ENCODE measurements around the gene CSRP2. TPM values are rescaled to one million over a fixed set of nuclear protein-coding genes. Genes with fewer than 3 reads are reported as not detected.

CSRP2 gene
- polyA plus RNA-seq, 3 donors: 0.07 TPM; not detected in 2

- H3K4me1 Mint-ChIP-seq: no peaks in the 10 kb centered on the region
- H3K79me2 ChIP-seq (ENCODE audit: insufficient read depth, low read length): no peaks in the 10 kb centered on the region
- H3K27me3 ChIP-seq (ENCODE audit: control insufficient read depth in 2 of 2, insufficient read depth in 2 of 2, low read length in 2 of 2): no peaks in the 10 kb centered on the region
- H3K9me3 ChIP-seq (replicated peaks in 1 of 2; ENCODE audit: control insufficient read depth in 1 of 2, insufficient read depth in 1 of 2, low read length in 2 of 2): peaks cover 3 to 4% of the 10 kb centered on the region in 2 donors
- H3K4me1 ChIP-seq (ENCODE audit: control insufficient read depth in 1 of 2, insufficient read depth in 2 of 2, low read length in 2 of 2): no peaks in the 10 kb centered on the region
- H3K27ac ChIP-seq (ENCODE audit: low read depth in 1 of 2, low read length in 2 of 2): no peak overlapping the region
- H3K27me3 Mint-ChIP-seq (ENCODE audit: low read depth in 3 of 3): no peaks in the 10 kb centered on the region
- intact Hi-C loops (cut with micrococcal nuclease): no loop called here
- no peak overlapping the region for H3K4me3 Mint-ChIP-seq
- peaks cover 5 to 11% of the 10 kb centered on the region in 2 donors for H3K36me3 ChIP-seq (replicated peaks in 1 of 2; ENCODE audit: control insufficient read depth in 1 of 2, insufficient read depth in 2 of 2, low read length in 2 of 2)
- no peak overlapping the region for H3K4me2 ChIP-seq (replicated peaks; ENCODE audit: extremely low read depth, low read length, poor library complexity, severe bottlenecking)
- no peak overlapping the region for H3K9ac ChIP-seq (ENCODE audit: insufficient read depth, low read length, poor library complexity, severe bottlenecking)
- no peak for TF ChIP-seq CTCF (IDR thresholded peaks at IDR 0.05)
- H2AFZ ChIP-seq (ENCODE audit: insufficient read depth, low read depth, low read length, poor library complexity, severe bottlenecking): no peak overlapping the region
- peaks cover 13% of the 10 kb centered on the region in 2 donors for H3K36me3 Mint-ChIP-seq
- H4K20me1 ChIP-seq (ENCODE audit: insufficient read depth, low read length): no peaks in the 10 kb centered on the region
- no peak overlapping the region for H3K4me3 ChIP-seq (replicated peaks in 1 of 3; ENCODE audit: low read depth in 2 of 3, low read length in 3 of 3)
- WGBS (ENCODE audit: insufficient coverage): no CpG with 5 or more reads among the region's 4 CpGs
- peaks cover 0 to 9% (median 0%) of the 10 kb centered on the region in 7 donors for H3K9me3 Mint-ChIP-seq
- DNase-seq: no peak
- peak overlapping the region in 1 of 7 donors; percentile 15 for H3K27ac Mint-ChIP-seq
Observed at GRCh38 chr12:76859611-76860010, 19.2 kb downstream of the CSRP2 start.

- Mint-ChIP-seq H3K4me1 (no peaks in the 10 kb centered on the region), H3K27ac (no peak overlapping the region), H3K4me3 (no peak overlapping the region), H3K36me3 (peaks cover 29 to 32% of the 10 kb centered on the region in 2 donors), H3K27me3 (ENCODE audit: low read depth in 3 of 3) (no peaks in the 10 kb centered on the region), H3K9me3 (peaks cover 0 to 9% (median 0%) of the 10 kb centered on the region in 7 donors)
- no peaks in the 10 kb centered on the region for H3K27me3 ChIP-seq (ENCODE audit: control insufficient read depth in 2 of 2, insufficient read depth in 2 of 2, low read length in 2 of 2)
- H3K9me3 ChIP-seq (replicated peaks in 1 of 2; ENCODE audit: control insufficient read depth in 1 of 2, insufficient read depth in 1 of 2, low read length in 2 of 2): peaks cover 3 to 4% of the 10 kb centered on the region in 2 donors
- no peak overlapping the region for H3K9ac ChIP-seq (ENCODE audit: insufficient read depth, low read length, poor library complexity, severe bottlenecking)
- H4K20me1 ChIP-seq (ENCODE audit: insufficient read depth, low read length): no peaks in the 10 kb centered on the region
- no peak for TF ChIP-seq CTCF (IDR thresholded peaks at IDR 0.05)
- H3K4me2 ChIP-seq (replicated peaks; ENCODE audit: extremely low read depth, low read length, poor library complexity, severe bottlenecking): no peak overlapping the region
- H3K27ac ChIP-seq (ENCODE audit: low read depth in 1 of 2, low read length in 2 of 2): no peak overlapping the region
- H3K36me3 ChIP-seq (replicated peaks in 1 of 2; ENCODE audit: control insufficient read depth in 1 of 2, insufficient read depth in 2 of 2, low read length in 2 of 2): peaks cover 8 to 31% of the 10 kb centered on the region in 2 donors
- no peak overlapping the region for H3K4me3 ChIP-seq (replicated peaks in 1 of 3; ENCODE audit: low read depth in 2 of 3, low read length in 3 of 3)
- no peak overlapping the region for H2AFZ ChIP-seq (ENCODE audit: insufficient read depth, low read depth, low read length, poor library complexity, severe bottlenecking)
- H3K79me2 ChIP-seq (ENCODE audit: insufficient read depth, low read length): no peaks in the 10 kb centered on the region
- WGBS (ENCODE audit: insufficient coverage): no CpG with 5 or more reads among the region's 1 CpG
- no peak for DNase-seq
- H3K4me1 ChIP-seq (ENCODE audit: control insufficient read depth in 1 of 2, insufficient read depth in 2 of 2, low read length in 2 of 2): no peaks in the 10 kb centered on the region
- intact Hi-C loops (cut with micrococcal nuclease): no loop called here
Observed at GRCh38 chr12:76856018-76856644, 22.7 kb downstream of the CSRP2 start.
